ENCODE measurements around the gene ZNF248.
"Not testable (repeated sequence)": the region's sequence is repeated elsewhere in the genome, so short reads cannot be mapped to it uniquely, and the experiment has no call there.

The ZNF248 gene

DNA sequence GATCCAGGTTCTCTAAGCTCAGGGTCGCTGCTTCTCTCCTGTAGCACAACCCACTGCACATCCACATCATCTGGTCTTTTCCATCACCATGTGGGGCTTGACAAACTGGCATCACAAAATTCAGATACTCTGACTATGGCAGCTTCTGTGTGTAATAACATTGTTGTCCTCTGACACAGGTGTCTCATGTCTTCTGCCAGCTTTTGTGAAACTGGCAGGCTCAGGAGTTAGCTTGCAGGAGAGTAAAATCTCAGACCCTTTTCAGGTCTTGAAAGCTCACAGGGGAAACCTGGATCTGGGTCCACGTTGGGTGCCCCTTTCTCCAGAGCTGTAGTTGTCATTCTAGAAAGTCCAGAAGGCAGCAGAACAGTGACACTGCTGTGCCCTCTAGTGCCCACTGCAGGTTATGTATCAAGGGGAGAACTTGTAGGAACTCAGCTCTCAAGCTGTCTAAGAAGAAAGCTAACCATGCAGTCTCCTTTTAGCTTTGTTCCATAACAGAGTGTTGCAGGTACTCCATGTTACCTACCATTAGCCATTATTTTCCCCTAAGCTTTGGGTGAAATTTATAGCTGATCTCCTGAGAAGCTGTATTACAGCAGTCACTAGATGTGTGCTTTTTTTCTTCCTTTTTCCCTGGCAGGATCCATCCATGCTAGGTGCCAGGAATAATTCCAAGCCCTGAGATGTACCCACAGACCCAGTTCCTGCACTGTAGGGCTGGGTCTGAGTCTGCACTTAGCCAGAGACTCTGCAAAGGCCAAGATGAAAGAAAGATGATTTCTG lies 102.7 kb downstream of the ZNF248 start:
- intact Hi-C loops (cut with DNase I): no loop called here
- peak in 22 of 42 donors; percentile 5 to 60 (median 26) for DNase-seq

- intact Hi-C loops (cut with DNase I): no loop called here
- no peak for DNase-seq
Measured at GRCh38 chr10:37752334-37752875, 105.0 kb downstream of the ZNF248 start.

DNA sequence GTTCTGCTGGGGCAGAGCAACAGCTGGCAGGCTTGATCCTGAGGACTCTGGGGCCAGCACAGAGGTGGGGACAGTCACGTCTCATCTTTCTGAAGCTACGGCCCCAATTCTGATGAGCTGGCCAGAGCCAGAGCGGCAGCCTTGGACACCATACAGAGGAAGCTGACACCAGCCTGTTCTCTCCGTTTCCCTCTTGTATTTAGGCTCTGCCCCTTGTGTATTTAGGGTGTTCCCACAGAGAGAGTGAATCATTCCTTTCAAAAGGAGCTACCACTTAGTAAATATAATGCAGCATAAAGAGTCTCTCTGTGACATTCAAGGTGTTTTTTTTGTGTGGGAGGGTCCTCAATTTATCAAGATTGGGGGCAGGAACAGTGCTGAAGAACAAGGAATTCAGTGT lies 109.2 kb downstream of the ZNF248 start:
- intact Hi-C loops (cut with DNase I): no loop called here
- no peak for DNase-seq

GRCh38 chr10:37747081-37747480 lies 110.3 kb downstream of the ZNF248 start:
- no peak for DNase-seq
- intact Hi-C loops (cut with DNase I): no loop called here

GRCh38 chr10:37741831-37742230 lies 115.6 kb downstream of the ZNF248 start:
- intact Hi-C loops (cut with DNase I): no loop called here
- DNase-seq: no peak

DNA sequence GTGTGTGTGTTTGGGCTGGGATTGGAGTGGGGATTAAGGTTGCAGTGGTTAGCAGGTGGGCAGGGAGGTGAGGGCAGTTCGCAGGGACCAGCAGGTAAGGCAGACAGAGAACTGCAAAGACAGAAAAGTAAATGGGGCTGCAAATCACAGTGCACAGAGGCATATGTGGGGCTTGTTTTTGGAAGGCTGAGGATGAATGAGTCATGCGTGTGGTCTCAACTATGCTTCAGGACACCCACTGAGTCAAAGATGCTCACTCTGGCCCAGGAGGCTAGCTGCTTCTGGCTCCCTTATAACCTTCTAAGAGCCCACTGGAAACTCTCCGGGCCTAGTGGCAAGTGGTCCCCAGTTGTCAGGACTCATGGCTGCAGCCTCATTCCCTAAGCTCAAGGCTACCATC lies 118.2 kb downstream of the ZNF248 start:
- intact Hi-C loops (cut with DNase I): no loop called here
- DNase-seq: no peak

- DNase-seq; intact Hi-C loops (cut with DNase I): not testable (repeated sequence)
Measured at GRCh38 chr10:37738241-37738640, 119.2 kb downstream of the ZNF248 start.

DNA sequence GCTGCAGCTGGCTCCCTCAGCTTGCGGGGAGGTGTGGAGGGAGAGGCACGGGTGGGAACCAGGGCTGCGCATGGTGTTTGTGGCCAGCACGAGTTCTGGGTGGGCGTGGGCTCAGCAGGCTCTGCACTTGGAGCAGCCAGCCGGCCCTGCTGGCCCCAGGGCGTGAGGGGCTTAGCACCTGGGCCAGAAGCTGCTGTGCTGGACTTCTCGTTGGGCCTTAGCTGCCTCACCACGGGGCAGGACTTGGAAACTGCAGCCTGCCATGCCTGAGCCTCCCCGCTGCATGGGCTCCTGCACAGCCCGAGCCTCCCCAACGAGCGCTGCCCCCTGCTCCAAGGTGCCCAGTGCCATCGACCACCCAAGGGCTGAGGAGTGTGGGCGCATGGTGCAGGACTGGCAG lies 120.1 kb downstream of the ZNF248 start:
- intact Hi-C loops (cut with DNase I): no loop called here
- DNase-seq: no peak

GRCh38 chr10:37736120-37736519 lies 121.3 kb downstream of the ZNF248 start:
- DNase-seq: no peak
- intact Hi-C loops (cut with DNase I): no loop called here

GRCh38 chr10:37734971-37735370 lies 122.4 kb downstream of the ZNF248 start:
- intact Hi-C loops (cut with DNase I): no loop called here
- no peak for DNase-seq
